ENCODE measurements around the gene SLC7A6. TPM values are rescaled to one million over a fixed set of nuclear protein-coding genes. Genes with fewer than 3 reads are reported as not detected.

The SLC7A6 gene
- total and polyA plus RNA-seq, 2 of the 13 experiments (the other 11 are each of a cell fraction or from before 2014, with no cell fraction given), result 35.8 to 70.8 TPM

- no peak for TF ChIP-seq LRRFIP1 (CRISPR knock-in tag; conservative IDR thresholded peaks at IDR 0.05)
- TF ChIP-seq ZNF20 (CRISPR knock-in tag; IDR thresholded peaks at IDR 0.05), result peak; percentile 78; the same call in 1 of the 2 replicates
- no peak for TF ChIP-seq SNAPC4 (CRISPR knock-in tag; IDR thresholded peaks at IDR 0.05)
- no peak for TF ChIP-seq ZNF558 (CRISPR knock-in tag; IDR thresholded peaks at IDR 0.05; ENCODE audit: borderline replicate concordance)
- no peak for TF ChIP-seq PBX3 (CRISPR knock-in tag; IDR thresholded peaks at IDR 0.05; ENCODE audit: borderline replicate concordance)
- TF ChIP-seq MEIS1 (CRISPR knock-in tag; IDR thresholded peaks at IDR 0.05; ENCODE audit: borderline replicate concordance), result 0 out of 2 replicates have a peak, but pooled peaks have one; percentile 57
- TF ChIP-seq TFE3 (CRISPR knock-in tag; IDR thresholded peaks at IDR 0.05), result peak; percentile 52
- no peak; the same call in 1 of the 2 replicates for TF ChIP-seq MXD4 (CRISPR knock-in tag; IDR thresholded peaks at IDR 0.05)
- no peak for TF ChIP-seq AGO2 (optimal IDR thresholded peaks at IDR 0.05; ENCODE audit: low read depth, low read length)
- no peak for TF ChIP-seq ETS1 (CRISPR knock-in tag; IDR thresholded peaks at IDR 0.05)
- TF ChIP-seq ATRX (CRISPR knock-in tag; IDR thresholded peaks at IDR 0.05; ENCODE audit: borderline replicate concordance), result no peak
- TF ChIP-seq ZNF280D (CRISPR knock-in tag; IDR thresholded peaks at IDR 0.05), result no peak
Measured at GRCh38 chr16:68328151-68328859, 64.0 kb downstream of the SLC7A6 start (continued).
